ENCODE results near the gene CFAP299. TPM values are rescaled to one million over a fixed set of nuclear protein-coding genes. Genes with fewer than 3 reads are reported as not detected.

Gene CFAP299
- total and polyA plus RNA-seq, 2 of the 8 experiments (the other 6 are each of a cell fraction or from before 2014, with no cell fraction given) = not detected

GRCh38 chr4:80423553-80424224 lies 88.2 kb downstream of the CFAP299 start:
- Histone ChIP-seq H3K4ac (replicated peaks; ENCODE audit: insufficient read length, low read depth, low read length) (no peak overlapping the region), H3K27me3 (replicated peaks in 1 of 4; ENCODE audit: control insufficient read depth in 3 of 4, extremely low read depth in 1 of 4, insufficient read depth in 3 of 4, low read length in 3 of 4) (no peaks in the 10 kb centered on the region), H2BK20ac (ENCODE audit: low read length) (no peak overlapping the region), H3K14ac (ENCODE audit: insufficient read length) (no peak overlapping the region), H4K20me1 (replicated peaks in 1 of 2; ENCODE audit: control insufficient read depth in 1 of 2, insufficient read depth in 2 of 2, low read length in 2 of 2) (no peaks in the 10 kb centered on the region), H2BK120ac (replicated peaks; ENCODE audit: low read depth, low read length) (no peak overlapping the region), H4K8ac (ENCODE audit: extremely low read depth, insufficient read depth, low read length) (no peak overlapping the region; the same call in 1 of the 2 replicates), H3K4me2 (ENCODE audit: insufficient read depth in 1 of 2, low read depth in 2 of 2, low read length in 2 of 2) (no peak overlapping the region), H3K4me1 (replicated peaks in 1 of 4; ENCODE audit: control insufficient read depth in 3 of 4, insufficient read depth in 4 of 4, low read length in 3 of 4) (peaks cover 0 to 8% (median 1%) of the 10 kb centered on the region in 4 experiments; a peak in 2 of 7 replicates), H3K4me3 (ENCODE audit: extremely low read depth in 1 of 4, insufficient read depth in 2 of 4, low read depth in 3 of 4, low read length in 4 of 4) (no peak overlapping the region), H4K91ac (replicated peaks; ENCODE audit: insufficient read length, low read length) (no peak overlapping the region), H2AK5ac (ENCODE audit: low read depth, low read length) (no peak overlapping the region), H3K23ac (ENCODE audit: insufficient read length) (no peak overlapping the region), H3K9ac (replicated peaks in 1 of 4; ENCODE audit: extremely low read depth in 1 of 4, low read depth in 3 of 4, low read length in 3 of 4) (no peak overlapping the region), H3K79me1 (ENCODE audit: low read depth, low read length) (no peaks in the 10 kb centered on the region), H3K23me2 (ENCODE audit: low read depth, low read length) (no peaks in the 10 kb centered on the region), H2BK15ac (ENCODE audit: low read length) (no peak overlapping the region), H3K79me2 (ENCODE audit: control insufficient read depth in 1 of 2, insufficient read depth in 2 of 2, low read length in 2 of 2) (no peaks in the 10 kb centered on the region), H4K5ac (ENCODE audit: insufficient read length, low read depth, low read length) (no peak overlapping the region), H3K36me3 (ENCODE audit: control insufficient read depth in 2 of 4, insufficient read depth in 4 of 4, low read length in 3 of 4) (no peaks in the 10 kb centered on the region), H2BK5ac (ENCODE audit: low read depth, low read length) (no peak overlapping the region), H3K56ac (replicated peaks; ENCODE audit: insufficient read length, low read depth, low read length) (no peak overlapping the region), H3K27ac (ENCODE audit: low read depth, low read length) (no peak overlapping the region), H2AFZ (ENCODE audit: low read length) (no peak overlapping the region), H3K9me3 (ENCODE audit: insufficient read depth in 2 of 2, low read depth in 1 of 2, low read length in 1 of 2) (no peaks in the 10 kb centered on the region), H3K18ac (ENCODE audit: extremely low read depth, low read length) (no peak overlapping the region), H2BK12ac (ENCODE audit: low read depth, low read length) (no peak overlapping the region)
- no peak for DNase-seq (ENCODE audit: low read depth in 1 of 2, low spot score in 2 of 2)
- CTCF ChIA-PET (ENCODE audit: partially characterized antibody) = interaction anchor here (0.6 kb wide), 1 partner anchor 56 kb away, joined by 3 read pairs; no protein-coding TSS in a partner anchor
- POLR2A ChIA-PET (ENCODE audit: partially characterized antibody) = no interaction called here
- FAIRE-seq = no peak
- 95% methylated on average over 3 of the region's 3 CpGs; no CpG with 5 or more reads in 1 of the 2 experiments for WGBS, 2 experiments (ENCODE audit: extremely low coverage in 1 of 2, insufficient coverage in 1 of 2, insufficient read length in 1 of 2, insufficient replicate concordance in 2 of 2, low coverage in 1 of 2, low lambda C conversion rate in 2 of 2, missing lambda C conversion rate in 1 of 2)
- TF ChIP-seq ATF2 (IDR thresholded peaks at IDR 0.05; ENCODE audit: low read length) (no peak), HDAC2 (IDR thresholded peaks at IDR 0.05; ENCODE audit: borderline replicate concordance in 1 of 2, low read depth in 2 of 2, low read length in 2 of 2) (no peak), RNF2 (IDR thresholded peaks at IDR 0.05; ENCODE audit: borderline replicate concordance, low read depth, low read length, missing control alignments, poor library complexity, severe bottlenecking) (no peak), SIX5 (IDR thresholded peaks at IDR 0.05; ENCODE audit: low read depth, low read length) (no peak), TAF7 (optimal IDR thresholded peaks at IDR 0.05; ENCODE audit: borderline replicate concordance, low read depth, low read length) (no peak), GABPA (IDR thresholded peaks at IDR 0.05; ENCODE audit: borderline replicate concordance, insufficient read depth, low read length) (no peak), SAP30 (IDR thresholded peaks at IDR 0.05; ENCODE audit: insufficient read depth, insufficient replicate concordance, low read length) (no peak), CBX8 (IDR thresholded peaks at IDR 0.05; ENCODE audit: borderline replicate concordance, low read depth, low read length) (no peak)
